Measurements from ENCODE around the gene SMIM1. TPM values are rescaled to one million over a fixed set of nuclear protein-coding genes. Genes with fewer than 3 reads are reported as not detected.

The SMIM1 gene, protein sequence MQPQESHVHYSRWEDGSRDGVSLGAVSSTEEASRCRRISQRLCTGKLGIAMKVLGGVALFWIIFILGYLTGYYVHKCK
- not detected in 2 replicates for total RNA-seq (2014; rRNA removed)
- not detected for polyA plus RNA-seq (2012)

DNA sequence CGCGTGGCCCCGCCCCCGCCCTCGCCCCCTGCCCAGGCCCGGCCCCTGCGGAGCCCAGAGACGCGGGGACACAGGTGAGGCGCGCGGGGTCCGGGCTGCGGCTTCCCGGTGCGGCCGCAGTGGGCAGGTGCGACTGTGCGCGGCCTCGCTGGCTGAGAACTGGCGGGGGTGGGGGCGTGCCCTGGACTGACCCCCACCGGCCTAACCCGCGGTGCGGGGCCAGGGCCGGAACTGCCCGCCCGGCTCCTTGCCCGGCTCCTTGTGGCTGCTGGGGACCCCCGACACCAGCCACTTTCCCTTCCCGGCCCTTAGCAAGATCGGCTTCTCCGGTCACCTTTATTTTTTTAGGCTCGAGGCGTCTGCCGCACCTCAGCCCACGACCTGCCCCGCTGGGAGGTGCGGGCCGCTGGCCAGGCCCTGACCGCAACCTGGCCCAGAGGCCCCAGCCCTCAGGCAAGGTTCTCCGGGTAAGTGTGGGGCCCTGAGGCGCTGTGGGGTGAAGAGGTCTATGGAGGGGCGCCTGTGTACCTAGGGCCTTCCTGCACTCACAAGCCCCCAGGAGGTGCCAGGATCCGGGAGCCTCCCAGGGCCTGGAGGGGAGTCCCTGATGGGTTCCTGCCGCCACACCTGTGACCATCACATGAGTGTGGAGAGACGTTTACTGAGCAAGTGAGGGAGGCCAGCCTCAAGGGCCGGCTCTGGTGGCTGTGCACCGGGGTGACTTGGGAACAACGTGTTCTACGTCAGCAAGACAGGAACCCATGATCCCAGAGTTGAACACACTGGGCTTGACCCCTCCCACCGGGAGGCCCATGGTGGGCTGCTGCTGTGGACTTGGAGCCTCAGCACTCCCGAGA is at the start of gene SMIM1:
TSS of gene SMIM1 (plus strand) at position 35 of the 857 bp plus-strand sequence. CDS start 2,625 bp downstream, outside the sequence.
- no peak for DNase-seq (ENCODE audit: low read depth)

DNA sequence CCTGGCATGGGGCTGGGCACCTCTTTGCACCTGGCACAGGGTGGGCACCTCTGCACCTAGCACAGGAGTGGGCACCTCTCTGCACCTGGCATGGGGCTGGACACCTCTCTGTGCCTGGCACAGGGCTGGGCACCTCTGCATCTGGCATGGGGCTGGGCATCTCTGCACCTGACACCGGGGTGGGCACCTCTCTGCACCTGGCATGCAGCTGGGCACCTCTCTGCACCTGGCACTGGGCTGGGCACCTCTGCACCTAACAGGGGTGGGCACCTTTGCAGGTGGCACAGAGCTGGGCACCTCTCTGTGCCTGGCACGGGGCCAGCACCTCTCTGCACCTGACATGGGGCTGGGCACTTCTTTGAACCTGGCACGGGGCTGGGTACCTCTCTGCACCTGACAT is 49.7 kb upstream of the SMIM1 start:
- DNase-seq (ENCODE audit: low read depth) = no peak

DNA sequence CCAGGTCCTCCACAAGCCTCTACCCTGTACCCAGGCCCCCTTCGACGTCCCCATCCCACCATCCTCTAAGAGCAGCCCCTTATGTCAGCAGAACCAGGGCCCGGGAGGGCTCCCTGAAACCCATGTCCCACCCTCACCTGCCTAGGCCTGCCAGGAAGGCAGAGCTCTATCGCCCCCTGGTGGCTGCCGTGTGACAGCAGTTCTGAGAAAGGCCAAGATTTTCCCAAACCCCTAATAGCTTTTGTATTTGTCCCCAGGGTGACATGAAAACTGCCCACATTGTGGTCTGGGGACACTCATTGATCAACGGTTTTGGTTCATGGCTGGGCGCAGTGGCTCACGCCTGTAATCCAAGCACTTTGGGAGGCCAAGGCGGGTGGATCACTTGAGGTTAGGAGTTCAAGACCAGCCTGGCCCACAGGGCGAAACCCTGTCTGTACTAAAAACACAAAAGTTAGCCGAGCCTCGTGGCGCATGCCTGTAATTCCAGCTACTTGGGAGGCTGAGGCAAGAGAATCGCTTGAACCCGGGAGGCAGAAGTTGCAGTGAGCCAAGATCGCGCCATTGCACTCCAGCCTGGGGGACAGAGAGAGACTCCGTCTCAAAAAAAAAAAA is 48.0 kb upstream of the SMIM1 start:
- peak; percentile 40 for DNase-seq (ENCODE audit: low read depth)

DNA sequence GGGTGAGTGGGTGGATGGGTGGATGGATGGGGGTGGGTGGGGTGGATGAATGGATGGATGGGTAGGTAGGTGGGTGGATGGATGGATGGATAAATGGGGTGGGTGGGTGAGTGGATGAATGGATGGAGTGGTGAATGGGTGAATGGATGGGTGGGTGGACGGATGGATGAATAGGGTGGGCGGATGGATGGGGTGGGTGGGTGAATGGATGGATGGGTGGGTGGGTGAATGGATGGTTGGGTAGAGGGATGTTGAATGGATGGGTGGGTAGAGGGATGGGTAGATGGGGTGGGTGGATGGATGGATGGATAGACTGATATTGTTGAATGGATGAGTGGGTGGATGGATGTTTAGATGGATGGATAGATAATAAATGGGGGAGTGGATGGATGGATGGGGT is 47.2 kb upstream of the SMIM1 start:
- DNase-seq (ENCODE audit: low read depth) = no peak

DNA sequence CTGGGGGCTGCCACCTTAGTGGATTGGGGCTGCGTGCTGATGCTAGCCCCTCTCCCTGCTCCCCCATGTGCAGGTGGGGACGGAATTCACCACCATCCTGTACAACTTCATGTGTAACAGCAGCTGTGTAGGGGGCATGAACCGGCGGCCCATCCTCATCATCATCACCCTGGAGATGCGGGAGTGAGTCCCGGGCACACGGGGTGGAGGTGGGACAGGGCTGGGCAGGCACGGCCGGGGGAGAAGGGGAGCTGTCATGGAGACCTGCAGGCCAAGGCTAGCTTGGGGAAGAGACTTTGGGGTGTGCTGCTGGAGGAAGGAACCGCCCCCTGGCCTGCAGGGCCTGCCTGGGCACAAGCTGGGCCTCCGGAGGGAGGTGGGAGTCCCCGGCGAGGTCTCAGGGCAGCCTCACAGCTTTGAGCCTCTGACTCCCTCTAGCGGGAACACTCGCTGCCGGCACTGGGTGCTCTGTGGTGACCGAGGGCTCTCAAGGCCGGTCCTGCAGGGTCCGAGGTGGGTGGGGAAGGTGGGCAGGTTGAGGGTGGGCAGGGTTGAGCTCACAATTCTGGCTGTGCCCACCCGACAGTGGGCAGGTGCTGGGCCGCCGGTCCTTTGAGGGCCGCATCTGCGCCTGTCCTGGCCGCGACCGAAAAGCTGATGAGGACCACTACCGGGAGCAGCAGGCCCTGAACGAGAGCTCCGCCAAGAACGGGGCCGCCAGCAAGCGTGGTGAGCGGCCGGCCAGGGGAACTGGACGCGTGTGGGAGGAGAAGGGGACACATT is 45.3 kb upstream of the SMIM1 start:
- DNase-seq (ENCODE audit: low read depth) = peak; percentile 19

DNA sequence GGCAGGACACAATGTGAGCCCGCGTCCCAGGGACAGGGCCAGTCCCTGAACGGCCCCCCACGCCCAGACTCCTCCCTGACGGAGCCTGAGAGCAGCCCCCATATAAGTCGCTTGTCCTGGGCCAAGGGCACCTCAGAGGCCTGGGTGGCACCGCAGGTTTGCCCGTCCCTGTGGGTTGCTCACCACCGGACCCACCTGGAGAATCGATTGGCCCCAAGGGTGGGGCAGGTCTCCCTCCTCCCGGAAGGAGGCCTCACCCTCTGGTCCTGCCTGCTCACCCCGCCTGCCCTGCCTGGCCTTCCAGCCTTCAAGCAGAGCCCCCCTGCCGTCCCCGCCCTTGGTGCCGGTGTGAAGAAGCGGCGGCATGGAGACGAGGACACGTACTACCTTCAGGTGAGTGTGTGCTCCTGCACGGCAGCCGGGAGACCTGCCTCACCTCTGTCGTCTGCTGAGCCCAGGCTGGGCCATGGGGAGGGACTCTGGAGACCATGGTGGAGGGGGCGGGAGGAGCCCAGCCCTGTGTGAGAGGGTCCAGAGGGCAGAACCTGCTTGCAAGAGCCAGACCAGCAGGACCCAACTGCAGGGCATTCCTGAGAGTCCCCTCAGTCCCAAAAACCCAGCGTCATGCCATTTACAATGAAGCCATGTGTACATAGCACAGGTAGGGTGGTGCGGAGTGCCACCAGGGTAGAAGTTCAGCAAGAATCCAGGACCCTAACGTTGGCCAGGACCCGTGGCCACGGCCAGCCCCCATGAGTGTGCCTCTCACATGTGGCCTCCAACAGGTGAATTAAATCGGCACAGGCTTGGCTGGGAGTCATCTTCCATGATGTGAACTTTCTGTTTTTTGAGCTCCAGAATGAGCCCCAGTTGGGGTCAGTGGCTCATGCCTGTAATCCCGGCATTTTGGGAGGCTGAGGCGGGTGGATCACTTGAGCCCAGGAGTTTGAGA is 44.4 kb upstream of the SMIM1 start:
- DNase-seq (ENCODE audit: low read depth) = no peak

DNA sequence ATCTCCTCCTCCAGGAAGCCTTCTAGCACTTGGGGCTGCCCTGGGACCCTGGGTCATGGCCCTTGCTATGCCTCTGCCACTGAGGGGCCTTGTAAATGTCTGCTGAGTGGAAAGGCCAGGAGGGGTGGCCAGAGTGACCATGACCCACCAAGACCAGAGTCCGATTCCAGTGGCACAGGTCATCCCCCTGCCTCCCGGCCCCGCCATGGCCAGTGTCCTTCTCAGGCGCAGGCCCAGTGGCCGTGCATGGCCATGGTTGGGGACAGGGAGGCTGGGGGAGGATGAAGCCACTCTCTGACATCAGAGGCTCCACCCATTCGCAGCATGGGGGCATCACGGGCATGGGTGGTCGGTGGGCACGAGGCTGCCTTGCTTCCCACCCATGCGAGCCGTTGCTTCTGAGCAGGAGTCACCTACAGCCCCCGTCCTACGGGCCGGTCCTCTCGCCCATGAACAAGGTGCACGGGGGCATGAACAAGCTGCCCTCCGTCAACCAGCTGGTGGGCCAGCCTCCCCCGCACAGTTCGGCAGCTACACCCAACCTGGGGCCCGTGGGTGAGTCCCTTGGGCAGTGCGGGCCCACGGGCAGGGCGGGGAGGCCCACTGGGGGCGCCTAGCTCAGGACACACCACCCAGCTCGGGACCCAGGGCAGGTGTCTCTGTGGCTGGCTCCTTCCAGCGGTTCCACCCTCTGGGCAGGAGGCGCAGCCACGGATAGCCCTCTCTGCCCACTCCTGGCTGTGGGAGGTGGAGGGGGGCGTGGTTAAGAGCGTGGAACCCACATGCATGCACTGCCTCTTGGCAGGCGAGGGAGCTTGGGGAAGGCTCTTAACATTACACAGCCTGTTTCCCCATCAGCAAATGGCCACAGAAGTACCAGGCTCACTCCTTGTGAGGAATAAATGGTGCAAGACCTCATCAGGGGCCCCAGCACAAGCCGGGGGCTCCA is 42.7 kb upstream of the SMIM1 start:
- DNase-seq (ENCODE audit: low read depth) = no peak

DNA sequence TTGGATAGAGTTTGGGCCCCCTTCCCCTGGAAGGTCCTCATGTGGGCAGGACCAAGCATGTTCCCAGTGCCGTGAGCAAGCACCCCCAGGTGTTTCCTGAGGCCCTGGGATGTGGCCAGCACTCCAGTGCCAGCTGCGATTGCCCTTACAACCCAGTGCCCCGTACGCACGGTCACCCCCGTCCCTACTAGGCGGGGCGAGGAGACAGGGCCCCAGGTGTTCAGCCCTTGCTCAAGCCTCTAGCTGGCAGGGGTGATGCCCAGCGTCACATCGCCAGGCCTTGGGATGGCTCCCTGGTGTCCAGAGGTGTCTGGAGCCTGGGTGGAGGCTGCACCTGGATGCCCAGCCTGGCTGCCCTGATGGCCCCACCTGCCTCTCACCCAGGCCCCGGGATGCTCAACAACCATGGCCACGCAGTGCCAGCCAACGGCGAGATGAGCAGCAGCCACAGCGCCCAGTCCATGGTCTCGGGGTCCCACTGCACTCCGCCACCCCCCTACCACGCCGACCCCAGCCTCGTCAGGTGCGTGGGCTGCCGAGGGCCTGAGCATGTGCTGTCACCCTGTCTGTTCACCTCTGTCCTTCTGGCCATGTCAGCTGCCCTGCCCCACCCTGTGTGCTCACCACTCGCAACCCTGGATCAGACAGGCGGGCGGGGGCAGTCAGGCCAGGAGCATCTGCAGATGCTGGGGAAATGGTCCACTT is 41.9 kb upstream of the SMIM1 start:
- no peak for DNase-seq (ENCODE audit: low read depth)

DNA sequence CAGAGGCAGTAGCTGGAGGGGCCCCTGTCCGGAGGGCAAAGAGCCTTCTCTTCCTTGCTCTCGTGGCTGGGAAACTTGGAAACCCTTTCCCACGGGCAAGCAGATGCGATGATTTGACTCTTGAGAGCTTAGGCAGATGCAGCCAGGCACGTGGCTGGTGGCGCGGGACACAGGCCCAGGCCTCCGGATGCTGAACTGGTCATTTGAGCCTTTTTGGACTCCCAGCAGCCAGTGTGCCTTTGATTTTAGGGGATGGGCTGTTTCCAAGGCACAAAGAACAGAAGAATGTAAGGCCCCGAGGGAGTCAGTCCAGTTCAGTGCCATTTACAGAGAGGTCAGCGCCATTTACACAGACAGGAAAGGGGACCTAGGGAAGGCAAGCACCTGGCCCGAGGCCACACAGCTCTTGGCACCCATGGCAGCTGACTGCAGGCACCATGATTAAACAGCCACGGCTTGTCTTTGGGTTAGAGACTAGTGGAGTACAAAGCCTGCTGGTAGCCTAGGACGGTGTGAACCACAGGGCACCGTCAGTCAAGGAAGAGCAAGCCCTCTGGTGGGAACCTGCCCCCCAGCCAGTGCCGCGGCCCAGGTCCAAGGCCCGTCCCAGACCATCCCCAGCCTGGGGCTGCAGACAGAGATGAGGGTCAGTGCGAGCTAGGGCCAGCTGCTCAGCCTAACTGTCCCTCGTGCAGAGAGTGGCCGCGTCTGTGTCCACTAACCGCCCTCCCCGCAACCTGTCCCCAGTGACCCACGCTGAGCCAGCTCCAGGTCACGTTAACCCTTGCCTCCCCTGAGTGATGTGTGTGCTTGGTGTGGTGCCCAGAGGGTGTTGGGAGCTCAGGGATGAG is 40.7 kb upstream of the SMIM1 start:
- no peak for DNase-seq (ENCODE audit: low read depth)

DNA sequence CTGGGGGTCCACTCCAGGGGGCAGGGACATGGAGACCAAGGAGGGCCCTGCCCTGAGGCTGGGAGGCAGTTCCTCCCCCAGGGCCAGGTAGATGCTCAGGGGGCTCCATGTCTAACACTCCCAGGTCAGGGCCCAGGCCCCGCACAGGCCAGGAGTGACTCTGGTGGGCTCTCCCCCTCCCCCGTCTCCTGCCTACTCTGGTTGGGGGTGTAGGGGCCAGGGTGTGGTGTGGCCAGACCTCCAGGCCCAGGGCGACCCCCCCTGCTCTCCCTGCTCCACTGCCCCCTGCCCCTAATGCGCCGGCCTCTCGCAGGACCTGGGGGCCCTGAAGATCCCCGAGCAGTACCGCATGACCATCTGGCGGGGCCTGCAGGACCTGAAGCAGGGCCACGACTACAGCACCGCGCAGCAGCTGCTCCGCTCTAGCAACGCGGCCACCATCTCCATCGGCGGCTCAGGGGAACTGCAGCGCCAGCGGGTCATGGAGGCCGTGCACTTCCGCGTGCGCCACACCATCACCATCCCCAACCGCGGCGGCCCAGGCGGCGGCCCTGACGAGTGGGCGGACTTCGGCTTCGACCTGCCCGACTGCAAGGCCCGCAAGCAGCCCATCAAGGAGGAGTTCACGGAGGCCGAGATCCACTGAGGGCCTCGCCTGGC is 40.0 kb upstream of the SMIM1 start:
- DNase-seq (ENCODE audit: low read depth) = no peak

DNA sequence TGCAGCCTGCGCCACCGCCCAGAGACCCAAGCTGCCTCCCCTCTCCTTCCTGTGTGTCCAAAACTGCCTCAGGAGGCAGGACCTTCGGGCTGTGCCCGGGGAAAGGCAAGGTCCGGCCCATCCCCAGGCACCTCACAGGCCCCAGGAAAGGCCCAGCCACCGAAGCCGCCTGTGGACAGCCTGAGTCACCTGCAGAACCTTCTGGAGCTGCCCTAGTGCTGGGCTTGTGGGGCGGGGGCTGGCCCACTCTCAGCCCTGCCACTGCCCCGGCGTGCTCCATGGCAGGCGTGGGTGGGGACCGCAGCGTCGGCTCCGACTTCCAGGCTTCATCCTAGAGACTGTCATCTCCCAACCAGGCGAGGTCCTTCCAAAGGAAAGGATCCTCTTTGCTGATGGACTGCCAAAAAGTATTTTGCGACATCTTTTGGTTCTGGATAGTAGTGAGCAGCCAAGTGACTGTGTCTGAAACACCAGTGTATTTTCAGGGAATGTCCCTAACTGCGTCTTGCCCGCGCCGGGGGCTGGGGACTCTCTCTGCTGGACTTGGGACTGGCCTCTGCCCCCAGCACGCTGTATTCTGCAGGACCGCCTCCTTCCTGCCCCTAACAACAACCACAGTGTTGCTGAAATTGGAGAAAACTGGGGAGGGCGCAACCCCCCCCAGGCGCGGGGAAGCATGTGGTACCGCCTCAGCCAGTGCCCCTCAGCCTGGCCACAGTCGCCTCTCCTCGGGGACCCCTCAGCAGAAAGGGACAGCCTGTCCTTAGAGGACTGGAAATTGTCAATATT is 39.3 kb upstream of the SMIM1 start:
- DNase-seq (ENCODE audit: low read depth) = no peak

DNA sequence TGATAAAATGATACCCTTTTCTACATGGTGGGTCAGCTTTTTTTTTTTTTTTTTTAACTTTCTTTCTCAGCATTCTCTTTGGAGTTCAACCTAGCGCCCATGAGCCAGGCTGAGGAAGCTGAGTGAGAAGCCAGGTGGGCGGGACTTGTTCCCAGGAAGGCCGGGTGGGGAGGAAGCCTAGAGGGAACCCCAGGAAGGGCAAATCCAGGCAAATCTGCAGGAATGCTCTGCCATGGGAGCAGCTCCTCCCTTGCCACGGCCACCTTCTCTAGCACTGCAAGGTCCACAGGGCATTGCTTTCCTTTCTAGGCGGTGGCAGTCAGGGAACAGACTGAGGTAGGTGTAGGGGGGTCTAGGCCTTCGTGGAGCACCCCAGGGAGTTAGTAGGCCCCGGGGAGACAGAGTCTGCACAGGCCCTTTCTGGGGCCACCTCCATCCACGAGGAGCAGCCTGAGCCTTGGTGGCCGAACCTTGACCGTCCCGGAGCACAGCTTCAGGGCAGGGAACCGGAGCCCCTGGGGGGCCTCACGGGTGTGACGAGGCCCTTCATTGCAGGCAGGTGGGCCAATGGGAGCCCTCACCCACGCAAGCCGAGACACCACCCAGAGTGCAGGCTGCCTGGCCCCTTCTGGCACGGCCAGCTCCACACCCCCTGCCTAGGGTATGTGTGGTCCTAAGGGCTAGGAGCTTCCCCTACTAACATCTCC is 38.5 kb upstream of the SMIM1 start:
- DNase-seq (ENCODE audit: low read depth) = no peak

DNA sequence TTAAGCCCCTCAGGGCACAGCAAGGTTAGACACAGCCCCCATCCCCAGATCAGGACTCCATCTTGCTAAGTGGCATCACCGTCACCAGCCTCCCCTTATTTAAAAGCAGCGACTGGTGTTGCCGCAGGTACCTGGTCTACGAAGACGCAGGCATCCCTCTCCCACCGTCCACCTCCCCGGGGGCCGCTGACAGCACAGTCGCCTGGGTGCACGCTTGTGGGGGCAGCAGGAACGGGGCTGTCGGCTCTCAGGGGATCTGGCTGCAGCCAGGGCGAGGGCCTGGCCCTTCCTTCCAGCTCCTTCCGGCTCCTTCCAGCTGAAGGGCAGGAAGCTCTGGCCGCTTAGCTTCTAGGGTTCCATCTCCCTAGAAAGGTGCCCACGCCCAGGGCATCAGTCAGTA is 37.9 kb upstream of the SMIM1 start:
- DNase-seq (ENCODE audit: low read depth) = no peak

DNA sequence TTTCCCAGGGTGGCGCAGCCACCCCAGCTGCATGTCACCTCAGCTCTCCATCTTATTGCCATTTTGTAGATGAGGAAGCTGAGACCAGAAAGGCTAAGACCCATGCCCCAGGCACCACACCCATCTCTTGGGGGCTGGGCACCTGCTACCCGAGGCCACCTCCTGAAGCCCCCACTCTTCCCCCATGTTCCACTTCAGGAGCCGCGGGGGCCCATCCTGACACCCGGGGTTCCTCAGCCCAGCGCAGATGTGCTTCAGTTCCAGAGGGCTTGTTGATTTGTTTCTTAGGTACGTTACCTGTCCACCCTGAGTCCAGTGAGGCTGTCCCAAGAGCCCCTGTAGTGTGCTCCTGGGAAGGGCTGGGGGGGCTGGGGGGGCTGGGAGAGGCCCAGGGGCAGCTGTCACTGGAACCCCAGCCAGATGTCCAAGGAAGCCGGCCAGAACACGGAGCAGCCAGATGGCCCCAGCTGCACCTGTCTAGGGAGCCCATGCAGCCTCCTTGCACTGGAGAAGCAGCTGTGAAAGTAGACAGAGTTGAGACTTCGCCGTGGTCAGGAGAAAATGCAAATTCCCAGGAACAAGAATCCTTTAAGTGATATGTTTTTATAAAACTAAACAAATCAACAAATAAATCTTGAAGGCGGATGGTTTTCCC is 37.4 kb upstream of the SMIM1 start:
- DNase-seq (ENCODE audit: low read depth) = peak; percentile 44

DNA sequence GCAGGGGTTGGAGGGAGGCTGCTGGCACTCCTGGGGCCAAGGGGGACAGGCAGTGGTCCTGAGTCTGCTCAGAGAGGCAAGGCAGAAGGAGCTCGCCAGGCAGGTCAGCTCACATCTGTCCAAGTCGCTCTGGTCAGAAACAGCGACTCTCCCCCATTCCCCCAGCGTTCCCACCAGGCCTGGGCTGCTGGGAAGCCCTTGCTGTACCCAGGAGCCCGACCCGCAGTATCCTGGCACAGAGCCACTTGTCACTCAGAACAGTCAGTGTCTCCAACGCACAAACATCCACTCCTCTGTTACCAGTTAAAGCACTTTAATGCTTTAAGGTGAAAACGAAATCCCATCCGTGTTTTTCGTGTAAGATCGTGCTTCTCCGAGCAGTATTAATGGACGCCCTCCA is 36.9 kb upstream of the SMIM1 start:
- no peak for DNase-seq (ENCODE audit: low read depth)

DNA sequence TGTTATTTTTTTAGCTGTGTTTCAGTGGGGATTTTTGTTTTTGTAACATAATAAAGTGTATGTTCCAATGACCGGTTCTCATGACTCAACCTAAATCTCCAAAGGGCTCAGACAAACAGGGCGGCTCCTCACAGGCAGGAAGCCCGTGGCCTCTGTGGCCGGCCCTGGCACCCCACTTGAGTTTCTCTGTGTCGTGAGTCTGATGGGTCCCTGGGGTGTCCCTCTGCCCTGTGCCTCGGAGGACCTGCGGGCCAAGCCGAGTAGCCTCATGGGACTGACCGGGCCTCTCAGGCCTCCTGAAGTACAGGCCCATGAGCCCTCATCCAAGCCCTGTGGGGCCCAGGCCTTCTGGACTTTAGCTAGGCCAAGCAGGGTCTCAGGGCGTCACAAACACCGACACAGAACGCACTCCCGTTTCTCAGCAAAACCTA is 36.4 kb upstream of the SMIM1 start:
- DNase-seq (ENCODE audit: low read depth) = no peak
